ENCODE data around the gene BCHE.

BCHE gene

DNA sequence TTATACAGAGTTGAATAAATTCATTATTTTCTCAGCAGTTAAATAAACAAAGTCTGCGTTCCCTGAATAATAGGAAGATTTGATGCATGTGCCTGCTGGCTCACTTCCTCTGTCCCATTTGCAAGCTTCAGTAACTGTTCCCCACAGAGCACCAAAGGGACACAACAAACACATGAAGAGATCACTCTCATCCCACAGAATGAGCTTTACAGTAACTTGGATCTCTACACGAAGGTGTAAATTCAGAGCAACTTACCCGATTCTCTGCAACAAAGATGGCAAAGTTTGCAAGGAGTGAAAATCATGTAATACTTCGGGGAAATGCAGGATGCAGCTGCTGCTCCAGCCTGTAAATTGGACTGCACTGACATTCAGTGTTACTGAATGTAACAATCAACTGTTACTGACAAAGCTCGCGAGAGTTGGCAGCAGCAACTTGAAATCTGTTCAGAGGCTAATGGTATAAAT is at the start of gene BCHE:
Gene BCHE, minus strand, starts transcription at position 366 of the 468 bp plus-strand sequence. CDS start 6,390 bp downstream, outside the sequence.
- TF ChIP-seq, protein P1, sequence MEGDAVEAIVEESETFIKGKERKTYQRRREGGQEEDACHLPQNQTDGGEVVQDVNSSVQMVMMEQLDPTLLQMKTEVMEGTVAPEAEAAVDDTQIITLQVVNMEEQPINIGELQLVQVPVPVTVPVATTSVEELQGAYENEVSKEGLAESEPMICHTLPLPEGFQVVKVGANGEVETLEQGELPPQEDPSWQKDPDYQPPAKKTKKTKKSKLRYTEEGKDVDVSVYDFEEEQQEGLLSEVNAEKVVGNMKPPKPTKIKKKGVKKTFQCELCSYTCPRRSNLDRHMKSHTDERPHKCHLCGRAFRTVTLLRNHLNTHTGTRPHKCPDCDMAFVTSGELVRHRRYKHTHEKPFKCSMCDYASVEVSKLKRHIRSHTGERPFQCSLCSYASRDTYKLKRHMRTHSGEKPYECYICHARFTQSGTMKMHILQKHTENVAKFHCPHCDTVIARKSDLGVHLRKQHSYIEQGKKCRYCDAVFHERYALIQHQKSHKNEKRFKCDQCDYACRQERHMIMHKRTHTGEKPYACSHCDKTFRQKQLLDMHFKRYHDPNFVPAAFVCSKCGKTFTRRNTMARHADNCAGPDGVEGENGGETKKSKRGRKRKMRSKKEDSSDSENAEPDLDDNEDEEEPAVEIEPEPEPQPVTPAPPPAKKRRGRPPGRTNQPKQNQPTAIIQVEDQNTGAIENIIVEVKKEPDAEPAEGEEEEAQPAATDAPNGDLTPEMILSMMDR (IDR thresholded peaks at IDR 0.05), result no peak

DNA sequence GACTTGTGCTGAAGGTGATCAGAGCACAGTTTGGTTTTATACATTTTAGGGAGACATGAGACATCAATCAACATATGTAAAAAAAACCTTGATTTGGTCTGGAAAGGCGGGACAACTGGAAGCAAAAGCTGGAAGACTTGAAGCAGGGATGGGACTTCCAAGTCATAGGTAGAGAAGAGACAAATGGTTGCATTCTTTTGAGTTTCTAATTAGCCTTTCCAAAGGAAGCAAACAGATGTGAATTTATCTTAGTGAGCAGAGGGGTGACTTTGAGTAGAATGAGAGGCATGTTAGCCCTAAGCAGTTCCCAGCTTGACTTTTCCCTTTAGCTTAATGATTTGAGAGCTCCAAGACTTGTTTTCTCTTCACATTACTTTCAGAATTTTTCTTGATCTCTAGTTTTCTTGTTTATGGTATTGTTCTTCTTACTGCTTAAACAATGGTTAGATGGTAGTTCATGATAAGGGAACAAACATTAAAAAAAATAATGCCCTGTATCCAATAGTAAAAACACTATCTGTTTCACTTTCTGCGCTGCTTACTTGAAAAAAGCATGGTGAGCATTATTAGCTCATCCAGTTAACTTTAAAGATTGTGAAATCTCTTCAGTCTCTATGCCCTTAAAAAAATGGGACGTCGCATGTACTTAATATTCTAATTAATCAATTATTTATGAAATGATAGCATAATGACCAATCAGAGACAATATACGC is 48.5 kb upstream of the BCHE start:
- TF ChIP-seq, protein P1 (IDR thresholded peaks at IDR 0.05), result no peak

DNA sequence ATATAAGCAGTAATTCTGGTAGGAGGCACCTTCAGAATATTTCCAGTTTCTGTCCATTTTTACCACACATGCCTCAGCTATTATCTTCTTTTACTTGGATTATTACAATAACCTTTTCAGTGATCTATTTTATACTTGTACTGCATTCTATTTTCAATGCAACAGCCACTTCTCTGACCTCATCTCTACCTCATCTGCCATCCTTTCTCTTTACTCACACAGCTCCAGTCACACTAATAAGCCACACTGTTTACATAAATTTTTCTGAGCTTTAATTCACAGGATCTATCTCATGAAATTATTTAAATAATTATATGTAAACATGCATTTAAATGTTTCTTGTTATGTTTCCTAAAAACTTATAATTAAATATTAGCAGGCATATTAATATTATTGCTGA is 47.3 kb upstream of the BCHE start:
- TF ChIP-seq, protein P1 (IDR thresholded peaks at IDR 0.05), result no peak

DNA sequence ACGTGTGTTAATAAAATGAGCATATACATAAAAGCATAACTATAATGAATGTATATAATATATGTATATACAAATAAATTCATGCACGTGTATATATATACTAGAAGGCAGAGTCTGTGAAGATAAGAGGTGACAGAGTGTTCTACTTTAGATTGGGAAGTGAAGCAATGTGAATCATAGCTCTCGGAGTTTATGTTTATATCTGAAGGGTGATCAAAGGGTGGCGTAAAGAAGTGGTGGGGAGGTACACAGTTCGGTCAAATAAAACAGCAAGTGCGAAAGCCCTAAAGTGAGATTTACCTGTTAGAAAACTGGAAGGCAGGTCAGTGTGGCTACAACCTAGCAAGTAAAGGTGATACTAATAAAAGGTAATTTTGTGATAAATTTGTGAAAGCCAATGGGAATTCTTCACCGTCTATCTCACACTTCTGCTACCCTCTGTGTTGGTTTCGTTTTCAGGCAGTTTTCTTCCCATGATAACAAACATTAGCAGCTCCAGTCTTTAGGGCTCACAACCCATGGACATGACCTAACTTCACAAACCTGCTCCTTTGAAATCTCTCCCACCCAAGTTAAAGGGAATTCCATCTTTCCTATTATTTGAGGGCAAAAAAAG is 46.7 kb upstream of the BCHE start:
- TF ChIP-seq, protein P1 (IDR thresholded peaks at IDR 0.05), result no peak

DNA sequence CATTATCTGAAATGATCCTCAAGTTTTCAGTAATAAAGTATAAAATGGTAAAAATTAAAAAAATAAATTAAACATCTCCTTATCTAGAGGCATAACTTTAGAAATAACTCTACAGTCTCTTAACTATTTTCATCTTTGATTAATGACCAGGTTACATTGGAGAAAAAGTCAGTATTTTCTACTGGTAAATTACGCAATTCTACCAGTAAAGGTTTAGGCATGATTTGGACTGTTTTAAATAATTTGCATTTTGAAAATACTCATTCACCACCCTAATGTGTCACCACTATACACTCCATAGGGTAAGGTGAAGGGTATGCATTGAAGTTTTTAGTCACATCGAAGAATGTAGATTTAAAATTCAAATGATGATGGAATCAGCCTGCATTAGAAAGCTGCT is 45.9 kb upstream of the BCHE start:
- TF ChIP-seq, protein P1 (IDR thresholded peaks at IDR 0.05), result no peak

DNA sequence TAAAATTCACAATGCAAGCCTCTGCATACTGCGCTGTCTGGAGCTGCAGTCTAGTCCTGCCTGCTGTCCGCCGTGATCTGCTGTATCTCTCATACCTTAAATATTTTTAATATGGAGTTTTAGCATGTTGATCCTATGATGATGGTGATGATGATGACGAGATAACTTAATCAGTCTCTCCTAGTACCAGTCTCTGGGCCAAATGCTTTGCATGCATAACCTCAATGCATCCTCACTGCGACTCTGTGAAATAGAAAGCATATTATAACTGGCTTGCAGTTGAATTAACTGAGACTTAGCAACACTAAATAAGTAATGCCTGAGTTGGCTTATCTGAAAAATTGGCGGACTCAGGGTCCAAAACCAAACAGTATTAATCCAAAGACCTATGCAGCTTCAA is 38.4 kb upstream of the BCHE start:
- TF ChIP-seq, protein P1 (IDR thresholded peaks at IDR 0.05), result no peak

DNA sequence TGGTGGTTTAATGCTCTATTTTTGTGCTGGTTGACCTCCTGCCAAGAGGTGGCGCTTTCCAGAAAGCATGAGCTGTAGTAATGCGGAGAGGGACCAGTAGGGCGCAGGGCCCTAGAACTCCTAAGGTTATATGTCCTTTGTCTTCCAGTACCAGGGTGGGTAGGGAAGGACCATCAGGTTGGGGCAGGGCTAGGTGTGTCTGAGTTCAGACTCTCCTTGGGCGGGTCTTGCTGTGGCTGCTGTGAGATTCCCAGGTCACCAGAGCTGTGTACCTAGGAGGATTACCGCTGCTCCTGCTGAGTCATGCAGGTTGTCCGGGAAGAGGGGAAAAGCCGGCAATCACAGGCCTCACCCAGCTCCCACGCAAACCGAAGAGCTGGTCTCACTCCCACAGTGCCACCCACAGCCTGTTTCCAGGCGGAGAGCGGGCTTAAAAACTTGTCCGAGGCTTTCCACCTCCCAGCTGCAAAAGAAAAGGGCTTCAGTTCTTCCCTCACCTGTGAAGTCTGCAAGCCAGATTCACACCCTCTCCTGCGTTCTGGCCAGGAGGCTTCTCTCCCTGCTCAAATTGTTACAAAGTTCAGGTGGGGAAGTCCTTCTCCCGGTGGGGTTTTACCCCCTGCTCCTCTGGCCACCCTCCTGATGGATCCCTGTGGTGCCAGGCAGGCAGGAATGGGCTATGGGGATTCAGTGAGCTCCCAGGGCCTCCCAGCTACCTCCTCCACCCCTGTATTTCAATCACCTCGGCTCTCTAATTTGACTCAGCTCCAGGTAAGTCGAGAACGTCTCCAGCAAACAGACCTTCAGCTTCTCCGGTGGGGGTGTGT is 37.7 kb upstream of the BCHE start:
- TF ChIP-seq, protein P1 (IDR thresholded peaks at IDR 0.05), result no peak

Measured in LNCAP (cell line).